Thoracic aorta (tissue), 2 donors: ENCODE measurements around the gene MROH2A. TPM values are rescaled to one million over a fixed set of nuclear protein-coding genes. Genes with fewer than 3 reads are reported as not detected.

Experiments
- ATAC-seq: fragments of 150-250 bp; one replicate; pipeline ENCODE4 v1.8.0; 2017; ENCODE audit warnings: low read depth; ENCODE audit not compliant: insufficient number of reproducible peaks, low FRiP score
- DNase-seq: peaks from one replicate; pipeline ENCODE4 v3.0.0-alpha.2; 2020; ENCODE audit warnings: low spot score
- H3K27ac ChIP-seq, 2 donors: fragments of 200-600 bp; sonication (generic); 1 replicate in 1 of 2; 2 replicates in 1 of 2; pipeline ENCODE4 v1.5.1; 2016; ENCODE audit warnings: mild to moderate bottlenecking in 2 of 2, moderate library complexity in 2 of 2
- H3K27me3 ChIP-seq: fragments of 200-600 bp; sonication (generic); replicated peaks from 2 replicates; pipeline ENCODE4 v1.6.0; 2016; ENCODE audit warnings: mild to moderate bottlenecking; ENCODE audit not compliant: insufficient read depth
- H3K36me3 ChIP-seq: fragments of 200-600 bp; sonication (generic); one replicate; pipeline ENCODE4 v1.5.1; 2016
- H3K4me1 ChIP-seq, 2 donors: fragments of 200-600 bp; sonication (generic); 1 replicate in 1 of 2; 2 replicates in 1 of 2; pipeline versions ENCODE4 v1.5.1 to v1.6.0; 2016; ENCODE audit warnings: low read depth in 2 of 2, mild to moderate bottlenecking in 1 of 2; ENCODE audit not compliant: control insufficient read depth in 1 of 2
- H3K4me3 ChIP-seq: fragments of 200-600 bp; sonication (generic); 2 replicates; pipeline ENCODE4 v1.5.1; 2016; ENCODE audit warnings: mild to moderate bottlenecking
- H3K9me3 ChIP-seq: fragments of 200-600 bp; sonication (generic); 2 replicates; pipeline ENCODE4 v1.5.1; 2016
- total RNA-seq, 2 donors: library from RNA; depleted of rRNA; stranded (reverse); fragments of >200 nt; gene quantifications; one replicate each; pipeline versions ENCODE4 v1.1.0 to v1.2.3, GENCODE V29; 2016
- TF ChIP-seq, protein P1 (sequence below): fragments of 200-600 bp; sonication (generic); IDR thresholded peaks from one replicate; pipeline ENCODE4 v1.5.1; 2019; ENCODE audit warnings: antibody characterized with exemption

The MROH2A gene
- total RNA-seq, 2 donors from 2014 or later = not detected

DNA sequence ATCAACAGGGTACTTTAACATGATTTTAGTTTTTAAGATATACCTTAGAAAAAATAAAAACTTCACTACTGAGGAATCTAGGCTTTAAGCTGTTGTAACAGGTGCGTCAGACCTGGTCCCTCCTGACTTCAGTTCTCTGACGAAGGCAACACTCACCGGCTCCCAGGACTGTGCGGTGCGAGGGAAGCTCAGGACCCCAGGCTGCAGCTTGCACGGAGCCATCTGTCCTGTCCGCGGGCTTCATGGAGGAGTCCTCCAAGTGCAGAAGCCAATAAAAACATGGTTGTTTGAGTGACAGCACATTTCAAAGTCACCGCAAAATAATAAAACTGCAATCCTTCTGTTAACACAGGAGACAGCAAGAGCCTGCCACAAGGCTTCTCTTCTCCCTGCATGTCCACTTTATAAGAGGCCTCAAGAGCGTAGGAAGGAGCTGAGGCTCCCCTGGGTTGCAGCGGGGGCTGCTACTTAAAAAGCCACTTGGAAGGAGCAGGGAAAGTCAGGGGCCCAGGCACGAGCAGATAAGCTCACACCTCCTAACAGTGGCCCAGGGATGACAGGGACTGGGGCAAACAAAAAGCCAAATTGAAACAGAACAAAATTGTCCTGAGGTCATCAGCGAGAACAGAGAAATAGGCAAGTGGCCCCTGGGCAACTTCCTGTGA, 71.6 kb downstream of the MROH2A start:
- H3K36me3 ChIP-seq = no peaks in the 10 kb centered on the region
- TF ChIP-seq, protein P1, sequence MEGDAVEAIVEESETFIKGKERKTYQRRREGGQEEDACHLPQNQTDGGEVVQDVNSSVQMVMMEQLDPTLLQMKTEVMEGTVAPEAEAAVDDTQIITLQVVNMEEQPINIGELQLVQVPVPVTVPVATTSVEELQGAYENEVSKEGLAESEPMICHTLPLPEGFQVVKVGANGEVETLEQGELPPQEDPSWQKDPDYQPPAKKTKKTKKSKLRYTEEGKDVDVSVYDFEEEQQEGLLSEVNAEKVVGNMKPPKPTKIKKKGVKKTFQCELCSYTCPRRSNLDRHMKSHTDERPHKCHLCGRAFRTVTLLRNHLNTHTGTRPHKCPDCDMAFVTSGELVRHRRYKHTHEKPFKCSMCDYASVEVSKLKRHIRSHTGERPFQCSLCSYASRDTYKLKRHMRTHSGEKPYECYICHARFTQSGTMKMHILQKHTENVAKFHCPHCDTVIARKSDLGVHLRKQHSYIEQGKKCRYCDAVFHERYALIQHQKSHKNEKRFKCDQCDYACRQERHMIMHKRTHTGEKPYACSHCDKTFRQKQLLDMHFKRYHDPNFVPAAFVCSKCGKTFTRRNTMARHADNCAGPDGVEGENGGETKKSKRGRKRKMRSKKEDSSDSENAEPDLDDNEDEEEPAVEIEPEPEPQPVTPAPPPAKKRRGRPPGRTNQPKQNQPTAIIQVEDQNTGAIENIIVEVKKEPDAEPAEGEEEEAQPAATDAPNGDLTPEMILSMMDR = no peak
- no peak overlapping the region for H3K4me3 ChIP-seq
- H3K27ac ChIP-seq = no peak overlapping the region
- H3K27me3 ChIP-seq = no peaks in the 10 kb centered on the region
- no peak for DNase-seq
- no peak for ATAC-seq
- peaks cover 0 to 9% of the 10 kb centered on the region in 2 donors for H3K4me1 ChIP-seq
- H3K9me3 ChIP-seq = no peaks in the 10 kb centered on the region

GRCh38 chr2:233850745-233851144, 72.6 kb downstream of the MROH2A start:
- Histone ChIP-seq H3K27me3 (no peaks in the 10 kb centered on the region), H3K36me3 (no peaks in the 10 kb centered on the region), H3K27ac (no peak overlapping the region), H3K9me3 (no peaks in the 10 kb centered on the region), H3K4me1 (peaks cover 0 to 9% of the 10 kb centered on the region in 2 donors), H3K4me3 (no peak overlapping the region)
- ATAC-seq (no peak), DNase-seq (no peak)
- TF ChIP-seq, protein P1 = no peak

GRCh38 chr2:233851169-233851568, 73.0 kb downstream of the MROH2A start:
- TF ChIP-seq, protein P1 = no peak
- Histone ChIP-seq H3K4me3 (no peak overlapping the region), H3K27me3 (no peaks in the 10 kb centered on the region), H3K27ac (no peak overlapping the region), H3K36me3 (no peaks in the 10 kb centered on the region), H3K9me3 (no peaks in the 10 kb centered on the region), H3K4me1 (peaks cover 0 to 9% of the 10 kb centered on the region in 2 donors)
- no peak for DNase-seq
- no peak for ATAC-seq

DNA sequence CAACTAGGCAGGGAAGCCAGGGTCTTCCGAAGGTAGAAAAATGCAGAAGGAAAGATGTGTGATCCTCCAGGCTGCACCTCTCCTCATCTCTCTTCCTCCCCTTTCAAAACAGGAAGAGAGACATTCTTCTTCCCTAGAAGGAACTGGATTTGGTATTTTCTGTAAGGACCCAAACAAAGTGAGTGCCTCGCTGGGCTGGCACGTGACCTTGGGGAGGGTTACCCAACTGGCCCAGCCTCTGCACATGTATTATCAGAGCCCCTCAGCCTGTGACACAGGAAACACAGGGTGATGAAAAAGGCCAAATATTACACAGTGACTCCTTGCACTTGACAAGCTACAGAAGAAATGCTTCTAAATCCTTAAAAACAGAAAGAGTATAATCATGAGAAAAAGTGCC, 73.9 kb downstream of the MROH2A start:
- DNase-seq (no peak), ATAC-seq (no peak)
- peaks cover 0 to 9% of the 10 kb centered on the region in 2 donors for H3K4me1 ChIP-seq
- TF ChIP-seq, protein P1 = no peak
- H3K9me3 ChIP-seq = no peaks in the 10 kb centered on the region
- H3K27ac ChIP-seq = no peak overlapping the region
- H3K36me3 ChIP-seq = no peaks in the 10 kb centered on the region
- H3K4me3 ChIP-seq = no peak overlapping the region
- H3K27me3 ChIP-seq = no peaks in the 10 kb centered on the region

GRCh38 chr2:233853353-233853752, 75.2 kb downstream of the MROH2A start:
- TF ChIP-seq, protein P1 = no peak
- ATAC-seq (no peak), DNase-seq (no peak)
- no peaks in the 10 kb centered on the region for H3K36me3 ChIP-seq
- no peaks in the 10 kb centered on the region for H3K9me3 ChIP-seq
- no peak overlapping the region for H3K4me3 ChIP-seq
- no peak overlapping the region for H3K27ac ChIP-seq
- no peaks in the 10 kb centered on the region for H3K27me3 ChIP-seq
- peaks cover 0 to 9% of the 10 kb centered on the region in 2 donors for H3K4me1 ChIP-seq
